ENCODE measurements around the gene HDHD5.

DNA sequence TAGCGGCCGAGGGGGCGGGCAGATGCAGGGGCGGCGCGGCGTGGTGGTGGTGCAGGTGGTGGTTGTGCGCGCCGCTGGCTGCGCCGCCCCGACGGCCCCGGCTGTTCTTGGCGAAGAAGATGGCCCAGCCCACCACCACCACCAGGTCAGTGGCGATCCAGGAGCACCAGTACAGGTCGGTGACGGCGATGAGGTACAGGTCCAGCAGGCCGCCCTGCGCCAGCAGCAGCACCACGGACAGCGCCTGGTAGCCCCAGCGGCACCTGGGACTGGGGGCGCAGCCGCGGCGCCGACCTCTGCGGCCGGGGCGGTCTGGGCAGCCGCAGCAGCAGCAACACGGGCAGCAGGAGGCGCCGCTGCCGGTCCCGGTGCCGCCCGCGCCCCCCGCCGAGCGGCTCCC lies 38.8 kb downstream of the HDHD5 start:
- TF ChIP-seq, protein P1, sequence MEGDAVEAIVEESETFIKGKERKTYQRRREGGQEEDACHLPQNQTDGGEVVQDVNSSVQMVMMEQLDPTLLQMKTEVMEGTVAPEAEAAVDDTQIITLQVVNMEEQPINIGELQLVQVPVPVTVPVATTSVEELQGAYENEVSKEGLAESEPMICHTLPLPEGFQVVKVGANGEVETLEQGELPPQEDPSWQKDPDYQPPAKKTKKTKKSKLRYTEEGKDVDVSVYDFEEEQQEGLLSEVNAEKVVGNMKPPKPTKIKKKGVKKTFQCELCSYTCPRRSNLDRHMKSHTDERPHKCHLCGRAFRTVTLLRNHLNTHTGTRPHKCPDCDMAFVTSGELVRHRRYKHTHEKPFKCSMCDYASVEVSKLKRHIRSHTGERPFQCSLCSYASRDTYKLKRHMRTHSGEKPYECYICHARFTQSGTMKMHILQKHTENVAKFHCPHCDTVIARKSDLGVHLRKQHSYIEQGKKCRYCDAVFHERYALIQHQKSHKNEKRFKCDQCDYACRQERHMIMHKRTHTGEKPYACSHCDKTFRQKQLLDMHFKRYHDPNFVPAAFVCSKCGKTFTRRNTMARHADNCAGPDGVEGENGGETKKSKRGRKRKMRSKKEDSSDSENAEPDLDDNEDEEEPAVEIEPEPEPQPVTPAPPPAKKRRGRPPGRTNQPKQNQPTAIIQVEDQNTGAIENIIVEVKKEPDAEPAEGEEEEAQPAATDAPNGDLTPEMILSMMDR (IDR thresholded peaks at IDR 0.05), result no peak
- TF ChIP-seq EP300 (IDR thresholded peaks at IDR 0.05) (no peak), POLR2A (IDR thresholded peaks at IDR 0.05; ENCODE audit: low read depth) (no peak)
